ENCODE results near the gene RALGAPA1.

Gene RALGAPA1

GRCh38 chr14:35534208-35534872 lies 274.8 kb downstream of the RALGAPA1 start:
- DNase-seq = no peak

DNA sequence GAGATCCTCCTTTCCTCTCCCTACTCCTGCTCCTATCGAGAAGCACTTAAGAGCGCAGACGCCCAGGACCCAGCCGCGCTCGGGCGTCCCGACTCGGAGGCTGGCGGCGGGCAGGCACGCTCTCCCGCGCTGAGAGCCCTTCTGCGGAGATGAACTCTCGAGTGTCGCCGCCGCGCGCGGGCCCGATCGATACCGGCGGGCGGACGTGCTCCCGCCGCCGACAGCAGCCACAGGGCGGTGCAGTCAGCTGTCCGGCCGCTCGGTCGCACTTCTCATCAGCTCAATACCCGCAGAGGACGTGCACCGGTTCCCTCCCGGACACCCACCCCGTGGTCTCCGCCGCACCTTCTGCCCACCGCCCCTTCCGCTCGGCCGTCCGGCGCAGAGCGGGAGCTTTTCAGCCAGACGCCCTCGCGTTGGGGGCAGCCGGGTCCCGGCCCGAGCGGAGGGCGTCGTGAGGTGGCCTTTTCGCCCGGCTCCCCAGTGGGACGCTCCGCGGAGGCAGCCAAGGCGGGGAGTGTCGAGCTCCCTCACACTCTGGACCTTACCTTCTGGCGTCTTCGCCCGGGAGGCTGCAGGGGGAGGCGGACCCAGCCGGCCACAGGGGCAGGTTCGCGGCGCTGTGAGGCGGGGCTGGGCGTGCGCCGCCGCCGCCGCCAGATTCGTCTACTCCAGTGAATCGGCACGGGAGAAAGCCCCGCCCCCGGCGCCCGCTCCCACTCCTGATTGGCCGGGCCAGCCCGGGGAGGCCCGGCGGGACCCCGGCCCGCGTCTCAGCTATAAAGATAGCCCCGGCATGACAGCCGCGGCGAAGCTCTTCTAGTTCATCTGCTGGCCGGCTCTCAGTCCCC lies 275.5 kb downstream of the RALGAPA1 start, which contains the start of gene INSM2:
Gene INSM2, plus strand, starts transcription at position 808 of the 851 bp plus-strand sequence. CDS start 89 bp downstream, outside the sequence.
- no peak for DNase-seq

DNA sequence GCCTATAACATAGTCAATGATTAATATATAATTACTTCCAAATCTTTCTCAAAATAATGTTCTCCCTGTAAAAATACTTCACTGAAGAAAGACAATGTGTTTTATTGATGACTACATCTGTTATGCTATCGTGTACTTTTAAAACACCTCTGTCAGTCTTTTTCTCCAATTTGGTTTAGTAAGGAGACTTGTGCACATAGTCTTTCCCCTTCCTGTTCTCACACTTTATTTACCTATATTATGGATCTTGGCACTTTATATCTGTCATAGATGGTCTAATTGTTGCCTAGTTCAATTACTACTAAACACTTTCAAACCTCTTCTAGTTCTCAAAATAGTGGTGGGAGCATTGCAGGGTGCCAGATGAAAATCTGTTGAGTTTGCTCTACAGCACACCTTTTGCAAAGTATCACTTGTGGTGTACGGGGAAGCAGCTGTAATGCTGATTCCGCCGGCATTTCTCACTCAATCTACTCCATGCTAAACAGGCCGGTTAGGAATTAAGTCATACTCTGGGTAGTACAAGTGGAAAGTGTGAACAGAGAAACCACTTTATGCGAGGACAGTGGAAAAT lies 276.2 kb downstream of the RALGAPA1 start:
- DNase-seq = no peak

DNA sequence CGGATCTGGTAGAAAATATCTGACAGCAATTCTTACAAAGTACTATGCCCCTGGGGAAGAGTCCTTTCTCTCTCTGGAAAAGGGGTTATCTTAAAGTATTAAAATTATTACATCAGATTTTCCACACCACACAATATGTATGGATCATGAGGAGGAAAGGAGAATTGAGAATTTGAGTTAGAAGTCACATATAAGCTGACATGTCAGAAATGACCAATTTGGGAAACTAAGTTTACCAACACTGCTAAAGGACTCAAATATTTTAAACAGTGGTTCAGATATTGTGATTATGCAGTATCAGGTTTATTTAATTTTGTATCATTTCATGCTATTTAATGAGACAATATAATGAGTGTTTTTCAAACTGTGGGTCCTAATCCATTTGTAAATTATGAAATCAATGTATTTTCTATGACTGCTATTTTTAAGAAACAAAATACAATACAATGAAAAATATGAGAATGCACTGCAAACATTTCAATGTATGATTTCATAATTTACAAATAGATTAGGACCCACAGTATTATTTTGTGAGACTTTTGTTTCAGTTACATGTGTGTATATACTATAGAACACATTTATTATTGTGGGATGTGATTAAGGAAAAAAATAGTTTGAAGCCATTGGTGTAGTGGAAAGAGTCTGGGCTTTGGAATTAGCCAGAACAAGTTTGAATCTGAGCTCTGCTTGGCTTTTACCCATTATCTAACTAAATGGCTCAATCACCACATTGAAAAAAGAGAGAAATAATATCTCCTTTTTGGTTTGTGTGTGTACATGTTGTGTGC lies 276.9 kb downstream of the RALGAPA1 start:
- DNase-seq = no peak

DNA sequence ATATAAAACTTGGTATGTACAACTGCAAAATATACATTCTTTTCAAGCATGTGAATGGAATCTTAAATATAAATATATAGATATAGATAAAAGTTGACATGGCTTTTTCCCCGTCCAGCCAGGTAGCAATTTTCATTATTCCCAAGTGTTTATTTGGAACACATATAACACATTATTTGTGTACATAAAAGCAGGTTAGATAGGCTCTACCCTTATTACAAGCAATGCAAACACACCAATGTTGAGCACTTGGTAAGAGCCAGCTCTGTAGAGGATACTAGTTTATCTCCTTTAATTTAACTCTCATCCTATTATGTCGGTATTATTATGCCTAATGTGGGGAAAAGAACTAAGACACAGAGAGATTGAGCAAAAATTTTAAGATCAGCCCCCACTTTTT lies 282.1 kb downstream of the RALGAPA1 start:
- DNase-seq = no peak

DNA sequence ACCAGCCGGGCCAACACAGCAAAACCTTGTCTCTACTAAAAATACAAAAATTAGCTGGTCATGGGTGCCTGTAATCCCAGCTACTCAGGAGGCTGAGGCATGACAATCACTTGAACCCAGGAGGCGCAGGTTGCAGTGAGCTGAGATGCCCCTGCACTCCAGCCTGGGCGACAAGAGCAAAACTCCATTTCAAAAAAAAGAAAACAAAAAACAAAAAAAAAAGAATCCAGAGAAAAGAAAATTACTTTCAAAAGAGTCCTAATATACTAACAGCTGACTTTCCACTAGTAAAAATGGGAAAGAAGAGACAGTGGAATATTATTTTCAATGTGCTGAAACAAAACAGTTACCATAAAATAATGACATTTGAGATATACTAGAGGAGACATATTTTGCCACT lies 283.4 kb downstream of the RALGAPA1 start:
- no peak for DNase-seq

DNA sequence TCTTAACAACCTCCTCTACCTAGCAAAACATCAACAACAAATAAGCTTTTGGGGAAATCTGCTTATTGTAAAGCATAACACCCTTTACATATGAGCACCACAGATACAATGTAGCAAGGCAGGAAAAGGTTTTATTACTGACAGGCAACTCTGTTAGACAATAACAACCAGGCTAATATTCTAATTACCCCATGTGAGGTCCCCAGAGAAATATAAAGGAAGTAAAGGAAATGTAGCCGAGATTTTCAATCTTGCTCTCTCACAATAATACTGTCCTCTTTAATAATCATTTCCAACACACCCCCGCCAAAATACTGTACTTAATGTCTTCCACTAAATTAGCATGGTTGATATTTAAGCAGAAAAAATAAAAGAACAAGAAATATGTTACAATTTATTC lies 289.1 kb downstream of the RALGAPA1 start:
- DNase-seq = no peak

GRCh38 chr14:35515916-35516315 lies 293.2 kb downstream of the RALGAPA1 start:
- DNase-seq = no peak

GRCh38 chr14:35512765-35513164 lies 296.3 kb downstream of the RALGAPA1 start:
- no peak for DNase-seq

- DNase-seq = no peak
Observed at GRCh38 chr14:35509846-35510245, 299.2 kb downstream of the RALGAPA1 start.

GRCh38 chr14:35506927-35507326 lies 302.2 kb downstream of the RALGAPA1 start:
- DNase-seq = no peak

GRCh38 chr14:35506461-35506860 lies 302.6 kb downstream of the RALGAPA1 start:
- no peak for DNase-seq

DNA sequence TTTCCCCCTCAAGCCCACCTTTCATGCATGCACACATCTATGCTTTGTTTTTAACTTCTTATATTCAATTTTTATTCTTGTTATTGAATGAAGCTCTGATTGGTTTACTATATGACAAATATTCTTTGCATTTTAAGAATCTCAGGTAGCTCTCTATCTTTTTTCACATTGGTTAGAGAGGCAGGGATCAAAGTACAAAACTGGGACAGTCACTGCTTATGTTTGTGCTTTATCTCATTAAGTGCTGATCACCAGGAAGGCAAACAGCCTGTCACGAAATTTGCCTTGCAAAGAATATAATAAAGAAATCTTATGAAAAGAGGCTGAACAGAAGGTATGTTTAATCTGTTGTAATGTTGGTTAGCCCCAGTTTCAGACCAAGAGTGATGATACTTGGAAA lies 304.8 kb downstream of the RALGAPA1 start:
- no peak for DNase-seq

DNA sequence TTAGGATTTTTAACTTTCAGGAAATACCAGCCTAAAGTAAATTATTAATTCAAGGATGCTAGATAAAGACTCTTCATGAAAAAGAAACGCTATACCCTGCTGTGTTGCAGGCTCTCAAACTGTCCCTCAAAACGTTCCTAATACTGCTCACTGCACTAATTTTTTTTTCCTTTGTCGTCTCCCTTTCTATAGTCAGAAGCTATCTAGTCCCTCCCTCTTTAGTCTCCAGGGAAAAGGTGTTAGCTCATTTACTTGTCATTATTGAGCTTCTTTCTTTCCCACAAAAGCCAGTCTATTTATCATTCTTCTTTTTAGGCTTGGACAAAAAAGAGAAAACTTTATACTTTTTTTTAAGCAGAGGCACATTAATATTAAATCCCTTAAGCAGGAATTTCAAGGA lies 305.4 kb downstream of the RALGAPA1 start:
- no peak for DNase-seq

DNA sequence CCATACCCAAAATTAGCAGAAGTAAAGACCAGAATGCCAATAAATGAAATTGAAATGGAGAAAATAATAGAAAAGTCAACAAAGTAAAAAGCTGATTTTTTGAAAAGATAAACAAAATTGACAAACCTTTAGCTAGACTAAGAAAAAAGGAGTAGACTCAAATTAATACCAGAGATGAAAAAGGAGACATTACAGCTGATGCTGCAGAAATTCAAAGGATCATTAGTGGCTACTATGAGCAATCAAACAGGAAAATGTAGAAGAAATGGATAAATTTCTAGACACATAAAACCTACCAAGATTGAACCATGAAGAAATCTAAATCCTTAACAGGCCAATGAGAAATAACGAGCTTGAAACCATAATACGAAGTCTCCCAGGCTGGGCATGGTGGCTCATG lies 309.9 kb downstream of the RALGAPA1 start:
- no peak for DNase-seq

- DNase-seq = no peak
Observed at GRCh38 chr14:35495278-35495677, 313.8 kb downstream of the RALGAPA1 start.

DNA sequence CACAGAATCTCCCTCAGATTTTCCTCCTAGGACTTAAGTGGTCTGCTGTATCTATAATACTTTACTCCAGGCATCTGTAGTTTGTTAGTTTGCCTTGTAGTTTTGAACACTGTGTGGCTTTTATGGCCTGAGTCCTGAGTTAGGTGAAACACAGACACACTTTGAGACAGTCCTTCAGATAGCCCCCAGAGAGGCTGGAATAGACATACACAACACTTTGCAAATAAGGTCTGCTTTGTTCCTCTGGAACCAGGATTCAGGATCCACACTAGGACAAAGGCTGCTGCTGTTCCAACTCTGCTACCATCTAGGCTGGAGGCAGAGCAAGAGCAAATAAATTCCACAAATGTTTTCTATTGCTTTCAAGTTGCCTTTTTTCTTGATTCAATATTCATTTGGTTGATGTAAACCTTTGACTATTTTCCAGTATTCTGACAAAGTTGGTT lies 316.5 kb downstream of the RALGAPA1 start:
- no peak for DNase-seq
